Chondrocyte (in vitro differentiated cells): Measurements from ENCODE around the gene SPINK2. TPM values are rescaled to one million over a fixed set of nuclear protein-coding genes. Genes with fewer than 3 reads are reported as not detected.

Source experiments
- DNase-seq: peaks from one replicate; pipeline ENCODE4 v3.0.0; 2021; ENCODE audit warnings: mixed read lengths, low spot score
- H3K27ac Mint-ChIP-seq: one replicate; pipeline ENCODE4 v1.8.0; 2021; ENCODE audit warnings: mild to moderate bottlenecking, moderate library complexity, mixed read lengths; ENCODE audit not compliant: unreplicated experiment
- H3K27me3 Mint-ChIP-seq: 2 replicates; pipeline ENCODE4 v1.8.0; 2021; ENCODE audit warnings: low read depth, mixed read lengths
- H3K36me3 Mint-ChIP-seq: 2 replicates; pipeline ENCODE4 v1.8.0; 2021; ENCODE audit warnings: low read depth, mixed read lengths
- H3K4me1 Mint-ChIP-seq: 2 replicates; pipeline ENCODE4 v1.8.0; 2021; ENCODE audit warnings: low read depth, mild to moderate bottlenecking, mixed read lengths
- H3K4me3 Mint-ChIP-seq: one replicate; pipeline ENCODE4 v1.8.0; 2021; ENCODE audit warnings: mild to moderate bottlenecking, moderate library complexity, mixed read lengths; ENCODE audit not compliant: unreplicated experiment
- H3K9me3 Mint-ChIP-seq: 2 replicates; pipeline ENCODE4 v1.8.0; 2021; ENCODE audit warnings: low read depth, mixed read lengths
- CTCF ChIP-seq: fragments of 200-600 bp; sonication (generic); IDR thresholded peaks from 2 replicates; pipeline ENCODE4 v1.5.0; 2021; ENCODE audit warnings: antibody characterized with exemption, mild to moderate bottlenecking, moderate library complexity
- total RNA-seq: library from RNA; stranded (reverse); gene quantifications from 3 replicates; pipeline ENCODE4 v1.2.1, GENCODE V29; 2021

SPINK2 gene
- total RNA-seq, 1 donor from 2014 or later, result not detected

- DNase-seq, result no peak
- Mint-ChIP-seq H3K36me3 (no peaks in the 10 kb centered on the region), H3K4me3 (no peak overlapping the region), H3K4me1 (peaks cover 8% of the 10 kb centered on the region), H3K27me3 (peaks cover 14% of the 10 kb centered on the region), H3K27ac (no peak overlapping the region), H3K9me3 (no peaks in the 10 kb centered on the region)
- TF ChIP-seq CTCF, result no peak
These were observed 34.1 kb downstream of the SPINK2 start for GRCh38 chr4:56787380-56787779.

GRCh38 chr4:56786955-56787354 lies 34.5 kb downstream of the SPINK2 start:
- H3K4me3 Mint-ChIP-seq, result no peak overlapping the region
- H3K4me1 Mint-ChIP-seq, result peaks cover 8% of the 10 kb centered on the region
- no peak overlapping the region for H3K27ac Mint-ChIP-seq
- no peaks in the 10 kb centered on the region for H3K36me3 Mint-ChIP-seq
- no peaks in the 10 kb centered on the region for H3K9me3 Mint-ChIP-seq
- no peak for DNase-seq
- TF ChIP-seq CTCF, result no peak
- peaks cover 17% of the 10 kb centered on the region for H3K27me3 Mint-ChIP-seq

GRCh38 chr4:56783986-56784385 lies 37.5 kb downstream of the SPINK2 start:
- Mint-ChIP-seq H3K9me3 (no peaks in the 10 kb centered on the region), H3K27ac (no peak overlapping the region), H3K4me3 (no peak overlapping the region), H3K4me1 (peaks cover 8% of the 10 kb centered on the region), H3K27me3 (peaks cover 17% of the 10 kb centered on the region), H3K36me3 (no peaks in the 10 kb centered on the region)
- no peak for TF ChIP-seq CTCF
- no peak for DNase-seq

GRCh38 chr4:56782019-56782418 lies 39.5 kb downstream of the SPINK2 start:
- H3K27ac Mint-ChIP-seq, result no peak overlapping the region
- DNase-seq, result no peak
- no peaks in the 10 kb centered on the region for H3K36me3 Mint-ChIP-seq
- no peaks in the 10 kb centered on the region for H3K9me3 Mint-ChIP-seq
- TF ChIP-seq CTCF, result no peak
- H3K4me1 Mint-ChIP-seq, result peaks cover 8% of the 10 kb centered on the region
- H3K27me3 Mint-ChIP-seq, result peaks cover 17% of the 10 kb centered on the region
- no peak overlapping the region for H3K4me3 Mint-ChIP-seq

- no peak for DNase-seq
- Mint-ChIP-seq H3K36me3 (no peaks in the 10 kb centered on the region), H3K4me3 (no peak overlapping the region), H3K9me3 (no peaks in the 10 kb centered on the region), H3K27ac (no peak overlapping the region), H3K27me3 (no peaks in the 10 kb centered on the region), H3K4me1 (peaks cover 9% of the 10 kb centered on the region)
- no peak for TF ChIP-seq CTCF
These were observed 48.2 kb downstream of the SPINK2 start for GRCh38 chr4:56773346-56773745.
